ENCODE data around the gene SMYD3.

DNA sequence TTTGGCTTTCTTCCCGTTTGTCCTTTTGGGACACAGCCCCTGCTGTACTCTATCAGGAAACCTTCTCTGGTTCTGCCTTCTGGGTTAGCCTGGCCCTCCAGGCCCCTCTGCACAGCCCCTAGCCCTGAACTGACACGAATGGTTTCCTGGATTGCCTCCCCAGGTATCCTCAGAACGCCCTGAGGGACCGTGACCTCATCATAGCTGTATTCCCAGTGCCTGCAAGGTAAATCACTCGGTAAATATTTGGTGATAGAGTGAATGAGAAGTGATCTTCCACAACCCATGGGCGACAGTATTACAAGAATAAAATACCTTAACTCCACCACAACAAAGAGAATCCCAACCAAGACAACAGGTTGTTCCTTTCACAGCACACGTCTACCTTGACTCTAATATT, 637.2 kb downstream of the SMYD3 start:
- TF ChIP-seq, protein P1, sequence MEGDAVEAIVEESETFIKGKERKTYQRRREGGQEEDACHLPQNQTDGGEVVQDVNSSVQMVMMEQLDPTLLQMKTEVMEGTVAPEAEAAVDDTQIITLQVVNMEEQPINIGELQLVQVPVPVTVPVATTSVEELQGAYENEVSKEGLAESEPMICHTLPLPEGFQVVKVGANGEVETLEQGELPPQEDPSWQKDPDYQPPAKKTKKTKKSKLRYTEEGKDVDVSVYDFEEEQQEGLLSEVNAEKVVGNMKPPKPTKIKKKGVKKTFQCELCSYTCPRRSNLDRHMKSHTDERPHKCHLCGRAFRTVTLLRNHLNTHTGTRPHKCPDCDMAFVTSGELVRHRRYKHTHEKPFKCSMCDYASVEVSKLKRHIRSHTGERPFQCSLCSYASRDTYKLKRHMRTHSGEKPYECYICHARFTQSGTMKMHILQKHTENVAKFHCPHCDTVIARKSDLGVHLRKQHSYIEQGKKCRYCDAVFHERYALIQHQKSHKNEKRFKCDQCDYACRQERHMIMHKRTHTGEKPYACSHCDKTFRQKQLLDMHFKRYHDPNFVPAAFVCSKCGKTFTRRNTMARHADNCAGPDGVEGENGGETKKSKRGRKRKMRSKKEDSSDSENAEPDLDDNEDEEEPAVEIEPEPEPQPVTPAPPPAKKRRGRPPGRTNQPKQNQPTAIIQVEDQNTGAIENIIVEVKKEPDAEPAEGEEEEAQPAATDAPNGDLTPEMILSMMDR (IDR thresholded peaks at IDR 0.05) = no peak
- no peak for TF ChIP-seq POLR2AphosphoS5 (IDR thresholded peaks at IDR 0.05)
